ENCODE data around the gene TTLL5.

GRCh38 chr14:75877292-75877691 is 216.2 kb downstream of the TTLL5 start:
- TF ChIP-seq TARDBP (IDR thresholded peaks at IDR 0.05), result no peak
- TF ChIP-seq ELF4 (IDR thresholded peaks at IDR 0.05), result no peak
- TF ChIP-seq SP1 (IDR thresholded peaks at IDR 0.05), result no peak
- TF ChIP-seq ARNT (IDR thresholded peaks at IDR 0.05), result no peak

Data from HEK293T (cell line).